PC-3 (cell line): ENCODE data around the gene PWWP2B.

Source experiments
- EZH2 ChIP-seq: fragments of 300-600 bp; sonication (generic); IDR thresholded peaks from one replicate; pipeline ENCODE4 v1.6.1; 2017; ENCODE audit warnings: antibody characterized with exemption, mild to moderate bottlenecking, low read length; ENCODE audit not compliant: unreplicated experiment
- EZH2phosphoT487 ChIP-seq: fragments of 300-600 bp; sonication (generic); IDR thresholded peaks from 2 replicates; pipeline ENCODE4 v1.6.1; 2018; ENCODE audit warnings: mild to moderate bottlenecking, antibody characterized with exemption, low read length, borderline replicate concordance
- TF ChIP-seq, protein P1 (sequence below): fragments of 300-600 bp; sonication (generic); conservative IDR thresholded peaks from 2 replicates; pipeline ENCODE4 v1.5.1; 2017; ENCODE audit warnings: antibody characterized with exemption, low read depth, mild to moderate bottlenecking, low read length

DNA sequence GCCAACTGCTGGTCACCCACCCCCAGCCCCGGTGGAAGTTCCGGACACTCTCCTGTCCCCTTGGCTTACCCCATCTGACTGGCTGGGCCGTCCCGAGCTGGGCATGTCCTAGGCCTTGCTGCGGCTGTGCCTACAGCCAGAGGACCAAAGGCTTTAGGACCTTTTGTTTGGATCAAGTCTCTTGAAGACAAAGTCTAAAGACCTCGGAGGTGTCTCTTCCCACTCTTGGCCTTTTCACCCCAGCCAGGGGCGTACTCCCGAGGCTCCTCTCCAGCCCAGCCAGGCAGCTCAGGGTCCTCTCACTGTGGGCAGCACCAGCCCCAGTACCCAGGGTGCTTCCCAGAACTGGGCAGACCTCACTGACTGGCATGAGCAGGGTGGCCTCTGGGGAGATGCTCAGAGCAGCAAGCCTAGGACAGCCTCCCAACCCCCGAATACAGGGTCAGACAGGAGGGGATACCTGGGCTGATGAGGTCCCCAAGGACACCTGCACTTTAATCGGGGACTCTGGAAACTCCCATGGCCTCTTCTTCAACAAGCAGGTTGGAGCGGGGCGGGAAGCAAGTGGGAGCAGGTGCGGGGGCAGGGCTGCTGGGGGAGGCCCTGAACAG, 2.7 kb upstream of the PWWP2B start:
- TF ChIP-seq, protein P1, sequence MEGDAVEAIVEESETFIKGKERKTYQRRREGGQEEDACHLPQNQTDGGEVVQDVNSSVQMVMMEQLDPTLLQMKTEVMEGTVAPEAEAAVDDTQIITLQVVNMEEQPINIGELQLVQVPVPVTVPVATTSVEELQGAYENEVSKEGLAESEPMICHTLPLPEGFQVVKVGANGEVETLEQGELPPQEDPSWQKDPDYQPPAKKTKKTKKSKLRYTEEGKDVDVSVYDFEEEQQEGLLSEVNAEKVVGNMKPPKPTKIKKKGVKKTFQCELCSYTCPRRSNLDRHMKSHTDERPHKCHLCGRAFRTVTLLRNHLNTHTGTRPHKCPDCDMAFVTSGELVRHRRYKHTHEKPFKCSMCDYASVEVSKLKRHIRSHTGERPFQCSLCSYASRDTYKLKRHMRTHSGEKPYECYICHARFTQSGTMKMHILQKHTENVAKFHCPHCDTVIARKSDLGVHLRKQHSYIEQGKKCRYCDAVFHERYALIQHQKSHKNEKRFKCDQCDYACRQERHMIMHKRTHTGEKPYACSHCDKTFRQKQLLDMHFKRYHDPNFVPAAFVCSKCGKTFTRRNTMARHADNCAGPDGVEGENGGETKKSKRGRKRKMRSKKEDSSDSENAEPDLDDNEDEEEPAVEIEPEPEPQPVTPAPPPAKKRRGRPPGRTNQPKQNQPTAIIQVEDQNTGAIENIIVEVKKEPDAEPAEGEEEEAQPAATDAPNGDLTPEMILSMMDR: no peak
- TF ChIP-seq EZH2 (no peak), EZH2phosphoT487 (no peak)
